Liver (tissue), 9 donors: Measurements from ENCODE around the gene HEYL. TPM values are rescaled to one million over a fixed set of nuclear protein-coding genes. Genes with fewer than 3 reads are reported as not detected.

Source experiments
- DNase-seq: peaks from one replicate; pipeline ENCODE4 v3.0.0-alpha.2; 2017; ENCODE audit warnings: low spot score
- H3K27ac ChIP-seq, 2 donors: one replicate each; pipeline ENCODE4 v1.7.0; 2013; ENCODE audit warnings: inconsistent platforms in 2 of 2, low read length in 2 of 2, control low read depth in 1 of 2, low read depth in 1 of 2, mild to moderate bottlenecking in 1 of 2
- H3K27me3 ChIP-seq, 4 donors: one replicate each; pipeline versions ENCODE4 v1.6.1 to v1.7.0; 2013; ENCODE audit warnings: low read length in 3 of 4, inconsistent platforms in 1 of 4, mild to moderate bottlenecking in 1 of 4, moderate library complexity in 1 of 4; ENCODE audit not compliant: control insufficient read depth in 4 of 4, insufficient read depth in 4 of 4
- H3K36me3 ChIP-seq, 4 donors: one replicate each; pipeline versions ENCODE4 v1.6.1 to v1.7.0; 2013; ENCODE audit warnings: low read length in 3 of 4, mild to moderate bottlenecking in 3 of 4, low read depth in 1 of 4, moderate library complexity in 1 of 4; ENCODE audit not compliant: control insufficient read depth in 4 of 4, insufficient read depth in 3 of 4
- H3K4me1 ChIP-seq, 4 donors: one replicate each; pipeline versions ENCODE4 v1.6.1 to v1.7.0; 2013; ENCODE audit warnings: low read length in 3 of 4, mild to moderate bottlenecking in 3 of 4, moderate library complexity in 1 of 4; ENCODE audit not compliant: control insufficient read depth in 4 of 4, insufficient read depth in 4 of 4
- H3K4me3 ChIP-seq, 3 donors: one replicate each; pipeline versions ENCODE4 v1.6.1 to v1.7.0; 2013; ENCODE audit warnings: low read length in 3 of 3, control low read depth in 1 of 3, low read depth in 1 of 3, mild to moderate bottlenecking in 1 of 3
- H3K9ac ChIP-seq, 2 donors: one replicate each; pipeline ENCODE4 v1.7.0; 2013; ENCODE audit warnings: low read length in 2 of 2, mild to moderate bottlenecking in 2 of 2, moderate library complexity in 2 of 2, control low read depth in 1 of 2, low read depth in 1 of 2
- H3K9me3 ChIP-seq, 4 donors: one replicate each; pipeline versions ENCODE4 v1.6.1 to v1.7.0; 2013; ENCODE audit warnings: low read length in 3 of 4; ENCODE audit not compliant: control insufficient read depth in 4 of 4
- CTCF ChIP-seq: fragments of 150-350 bp; IDR thresholded peaks from 2 replicates; pipeline ENCODE4 v1.5.1; 2017; ENCODE audit warnings: improper control_type of control experiment, low read depth, low read length; ENCODE audit not compliant: missing input control
- EGR1 ChIP-seq, 2 donors: IDR thresholded peaks; 2 replicates each; pipeline ENCODE4 v1.6.1; 2016 to 2018; ENCODE audit warnings: antibody characterized with exemption in 2 of 2, low read depth in 2 of 2
- FOXA1 ChIP-seq: IDR thresholded peaks from 2 replicates; pipeline ENCODE4 v1.6.1; 2016; ENCODE audit warnings: antibody characterized with exemption
- FOXA2 ChIP-seq: IDR thresholded peaks from 2 replicates; pipeline ENCODE4 v1.6.1; 2016; ENCODE audit warnings: antibody characterized with exemption
- GABPA ChIP-seq, 2 donors: IDR thresholded peaks in 1 of 2; conservative IDR thresholded peaks in 1 of 2; 2 replicates each; pipeline ENCODE4 v1.6.1; 2016; ENCODE audit warnings: antibody characterized with exemption in 2 of 2, mild to moderate bottlenecking in 1 of 2, moderate library complexity in 1 of 2
- HNF4A ChIP-seq, 2 donors: conservative IDR thresholded peaks; 2 replicates each; pipeline ENCODE4 v1.6.1; 2016; ENCODE audit warnings: antibody characterized with exemption in 2 of 2, mild to moderate bottlenecking in 2 of 2
- HNF4G ChIP-seq: IDR thresholded peaks from 2 replicates; pipeline ENCODE4 v1.6.1; 2016; ENCODE audit warnings: antibody characterized with exemption
- JUND ChIP-seq, 2 donors: IDR thresholded peaks; 2 replicates each; pipeline ENCODE4 v1.6.1; 2016; ENCODE audit warnings: antibody characterized with exemption in 2 of 2
- MAX ChIP-seq: IDR thresholded peaks from 2 replicates; pipeline ENCODE4 v1.6.1; 2016; ENCODE audit warnings: antibody characterized with exemption
- NR2F2 ChIP-seq: IDR thresholded peaks from 2 replicates; pipeline ENCODE4 v1.6.1; 2016; ENCODE audit warnings: antibody characterized with exemption
- RAD21 ChIP-seq, 2 donors: IDR thresholded peaks; 2 replicates each; pipeline ENCODE4 v1.6.1; 2016; ENCODE audit warnings: antibody characterized with exemption in 2 of 2, mild to moderate bottlenecking in 2 of 2
- REST ChIP-seq: IDR thresholded peaks from 2 replicates; pipeline ENCODE4 v1.6.1; 2016; ENCODE audit warnings: antibody characterized with exemption, mild to moderate bottlenecking
- RXRA ChIP-seq, 2 donors: IDR thresholded peaks; 2 replicates each; pipeline ENCODE4 v1.6.1; 2017 to 2018; ENCODE audit warnings: antibody characterized with exemption in 2 of 2, mild to moderate bottlenecking in 1 of 2
- SP1 ChIP-seq: IDR thresholded peaks from 2 replicates; pipeline ENCODE4 v1.6.1; 2018; ENCODE audit warnings: antibody characterized with exemption, mild to moderate bottlenecking
- TAF1 ChIP-seq: conservative IDR thresholded peaks from 2 replicates; pipeline ENCODE4 v1.6.1; 2016; ENCODE audit warnings: antibody characterized with exemption, mild to moderate bottlenecking
- YY1 ChIP-seq: IDR thresholded peaks from 2 replicates; pipeline ENCODE4 v1.6.1; 2016; ENCODE audit warnings: antibody characterized with exemption, mild to moderate bottlenecking
- WGBS: extraction: QIAGEN DNeasy Blood & Tissue Kit; methylation state at CpG from one replicate; pipeline ENCODE4 v1.1.7; 2013; 5-methylcytosine and 5-hydroxymethylcytosine counted together
- polyA plus RNA-seq, 2 donors: library from polyadenylated mRNA; stranded (reverse) in 1 of 2; unstranded in 1 of 2; fragments of 200-250 nt in 1 of 2; fragments of >200 nt in 1 of 2; fragmentation: Nextera tagmentation in 1 of 2; extraction: Ambion mirVana in 1 of 2; gene quantifications; one replicate each; pipeline versions ENCODE4 v1.2.1 to v1.2.3, GENCODE V29; 2013 to 2015
- total RNA-seq, 2 donors: library from RNA; depleted of rRNA; stranded (reverse); fragments of >200 nt; gene quantifications; one replicate each; pipeline ENCODE4 v1.2.3, GENCODE V29; 2014
- TF ChIP-seq, protein P1 (sequence below): IDR thresholded peaks from 2 replicates; pipeline ENCODE4 v1.6.1; 2016; ENCODE audit warnings: antibody characterized with exemption
- TF ChIP-seq, protein P2 (sequence below): IDR thresholded peaks from 2 replicates; pipeline ENCODE4 v1.6.1; 2016; ENCODE audit warnings: antibody characterized with exemption
- donor health status: healthy.
- donor health status: healthy.
- donor health status: healthy.
- donor health status: healthy.
- donor health status: healthy.

Gene HEYL
- total and polyA plus RNA-seq, 4 donors = 0.61 to 1.7 (median 1.2) TPM

DNA sequence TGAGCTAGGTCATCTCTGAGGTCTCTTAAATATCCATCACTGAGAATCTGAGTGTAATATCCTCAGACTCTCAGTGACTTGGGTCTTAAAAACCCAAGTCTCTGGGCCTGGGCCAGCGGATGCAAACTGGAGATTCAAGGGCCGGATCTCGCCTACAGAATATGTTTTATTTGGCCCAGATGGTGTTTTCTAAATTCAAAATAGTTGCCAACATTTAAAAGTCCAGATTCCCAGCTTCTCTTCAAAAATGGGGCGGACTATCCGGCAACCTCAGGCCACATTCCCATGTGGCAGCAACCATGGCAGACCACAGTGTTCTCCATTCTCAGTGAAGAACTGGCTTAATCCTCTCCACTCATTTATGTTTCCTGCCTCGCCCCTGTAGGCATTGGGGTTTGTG lies 12.7 kb upstream of the HEYL start:
- Histone ChIP-seq H3K36me3 (no peaks in the 10 kb centered on the region), H3K4me1 (peaks cover 0 to 6% (median 0%) of the 10 kb centered on the region in 4 donors), H3K4me3 (no peak overlapping the region), H3K9me3 (no peaks in the 10 kb centered on the region), H3K27ac (no peak overlapping the region), H3K9ac (no peak overlapping the region), H3K27me3 (no peaks in the 10 kb centered on the region)
- WGBS = 90% methylated on average over 6 of the region's 6 CpGs
- TF ChIP-seq YY1 = no peak
- no peak for TF ChIP-seq RXRA (IDR thresholded peaks at IDR 0.05)
- no peak for TF ChIP-seq HNF4G
- TF ChIP-seq FOXA1 = no peak
- TF ChIP-seq GABPA (IDR thresholded peaks at IDR 0.05 in 1 of 2, conservative IDR thresholded peaks at IDR 0.05 in 1 of 2) = no peak
- no peak for TF ChIP-seq TAF1
- TF ChIP-seq, protein P1, sequence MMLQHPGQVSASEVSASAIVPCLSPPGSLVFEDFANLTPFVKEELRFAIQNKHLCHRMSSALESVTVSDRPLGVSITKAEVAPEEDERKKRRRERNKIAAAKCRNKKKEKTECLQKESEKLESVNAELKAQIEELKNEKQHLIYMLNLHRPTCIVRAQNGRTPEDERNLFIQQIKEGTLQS = no peak
- TF ChIP-seq REST = no peak
- TF ChIP-seq RAD21 (IDR thresholded peaks at IDR 0.05) = no peak
- TF ChIP-seq SP1 = no peak
- no peak for TF ChIP-seq MAX
- no peak for TF ChIP-seq NR2F2
- TF ChIP-seq JUND (IDR thresholded peaks at IDR 0.05) = no peak
- TF ChIP-seq FOXA2 = no peak
- TF ChIP-seq, protein P2, sequence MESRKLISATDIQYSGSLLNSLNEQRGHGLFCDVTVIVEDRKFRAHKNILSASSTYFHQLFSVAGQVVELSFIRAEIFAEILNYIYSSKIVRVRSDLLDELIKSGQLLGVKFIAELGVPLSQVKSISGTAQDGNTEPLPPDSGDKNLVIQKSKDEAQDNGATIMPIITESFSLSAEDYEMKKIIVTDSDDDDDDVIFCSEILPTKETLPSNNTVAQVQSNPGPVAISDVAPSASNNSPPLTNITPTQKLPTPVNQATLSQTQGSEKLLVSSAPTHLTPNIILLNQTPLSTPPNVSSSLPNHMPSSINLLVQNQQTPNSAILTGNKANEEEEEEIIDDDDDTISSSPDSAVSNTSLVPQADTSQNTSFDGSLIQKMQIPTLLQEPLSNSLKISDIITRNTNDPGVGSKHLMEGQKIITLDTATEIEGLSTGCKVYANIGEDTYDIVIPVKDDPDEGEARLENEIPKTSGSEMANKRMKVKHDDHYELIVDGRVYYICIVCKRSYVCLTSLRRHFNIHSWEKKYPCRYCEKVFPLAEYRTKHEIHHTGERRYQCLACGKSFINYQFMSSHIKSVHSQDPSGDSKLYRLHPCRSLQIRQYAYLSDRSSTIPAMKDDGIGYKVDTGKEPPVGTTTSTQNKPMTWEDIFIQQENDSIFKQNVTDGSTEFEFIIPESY = no peak
- TF ChIP-seq CTCF = no peak
- TF ChIP-seq HNF4A (conservative IDR thresholded peaks at IDR 0.05) = no peak
- no peak for TF ChIP-seq EGR1 (IDR thresholded peaks at IDR 0.05; ENCODE audit: low read depth in 2 of 2)
- DNase-seq = no peak
